NCI-H1436 treated with DMSO at 0.1 percent for 48 hours (cell line): Measurements from ENCODE around the gene GPR55.

ENCODE experiments used
- DNase-seq: peaks from one replicate; lab custom pipeline; 2025; lab: John Stamatoyannopoulos, UW

Gene GPR55

GRCh38 chr2:230879271-230879882, 45.7 kb downstream of the GPR55 start:
- DNase-seq: no peak

- DNase-seq: no peak
Observed at GRCh38 chr2:230878599-230879188, 46.3 kb downstream of the GPR55 start.

DNA sequence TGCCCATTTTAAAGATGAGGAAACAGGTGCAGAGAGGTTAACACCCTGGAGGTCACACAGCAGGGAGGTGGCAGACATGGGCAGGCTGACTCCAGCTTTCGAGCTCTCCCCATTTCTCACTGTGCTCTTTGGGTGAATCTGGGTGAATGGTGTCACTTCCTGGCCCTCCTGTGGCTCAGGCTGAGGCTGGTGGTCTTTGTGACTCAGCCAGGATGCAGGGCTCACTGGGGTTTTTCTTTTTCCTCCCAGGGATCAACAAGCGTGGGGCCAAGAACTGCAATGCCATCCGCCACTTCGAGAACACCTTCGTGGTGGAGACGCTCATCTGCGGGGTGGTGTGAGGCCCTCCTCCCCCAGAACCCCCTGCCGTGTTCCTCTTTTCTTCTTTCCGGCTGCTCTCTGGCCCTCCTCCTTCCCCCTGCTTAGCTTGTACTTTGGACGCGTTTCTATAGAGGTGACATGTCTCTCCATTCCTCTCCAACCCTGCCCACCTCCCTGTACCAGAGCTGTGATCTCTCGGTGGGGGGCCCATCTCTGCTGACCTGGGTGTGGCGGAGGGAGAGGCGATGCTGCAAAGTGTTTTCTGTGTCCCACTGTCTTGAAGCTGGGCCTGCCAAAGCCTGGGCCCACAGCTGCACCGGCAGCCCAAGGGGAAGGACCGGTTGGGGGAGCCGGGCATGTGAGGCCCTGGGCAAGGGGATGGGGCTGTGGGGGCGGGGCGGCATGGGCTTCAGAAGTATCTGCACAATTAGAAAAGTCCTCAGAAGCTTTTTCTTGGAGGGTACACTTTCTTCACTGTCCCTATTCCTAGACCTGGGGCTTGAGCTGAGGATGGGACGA, 47.1 kb downstream of the GPR55 start:
- no peak for DNase-seq

DNA sequence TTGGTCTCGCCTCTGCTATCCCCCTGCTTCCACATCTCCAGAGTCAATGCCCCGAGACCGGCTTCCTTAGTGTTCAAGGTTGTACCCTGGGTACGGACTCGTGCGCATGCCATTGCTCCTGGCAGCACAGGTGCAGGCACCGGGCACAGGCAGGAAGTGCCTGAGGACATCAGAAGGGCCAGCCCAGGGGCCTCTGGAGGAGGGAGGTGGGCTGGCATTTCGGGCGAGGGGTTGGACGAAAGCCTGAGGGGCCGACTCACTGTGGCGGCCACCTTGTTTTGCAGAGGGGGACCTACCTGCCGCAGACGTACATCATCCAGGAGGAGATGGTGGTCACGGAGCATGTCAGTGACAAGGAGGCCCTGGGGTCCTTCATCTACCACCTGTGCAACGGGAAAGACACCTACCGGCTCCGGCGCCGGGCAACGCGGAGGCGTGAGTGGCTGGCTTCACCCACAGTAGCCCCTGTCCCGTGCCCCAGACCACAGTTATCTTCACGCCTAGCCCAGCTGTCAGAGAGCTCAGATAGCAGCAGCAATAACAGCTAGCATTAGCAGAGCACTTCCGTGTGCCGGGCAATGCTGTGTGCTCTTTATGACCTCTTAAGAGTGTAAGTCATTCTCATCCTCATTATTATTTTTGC, 47.8 kb downstream of the GPR55 start:
- no peak for DNase-seq

DNA sequence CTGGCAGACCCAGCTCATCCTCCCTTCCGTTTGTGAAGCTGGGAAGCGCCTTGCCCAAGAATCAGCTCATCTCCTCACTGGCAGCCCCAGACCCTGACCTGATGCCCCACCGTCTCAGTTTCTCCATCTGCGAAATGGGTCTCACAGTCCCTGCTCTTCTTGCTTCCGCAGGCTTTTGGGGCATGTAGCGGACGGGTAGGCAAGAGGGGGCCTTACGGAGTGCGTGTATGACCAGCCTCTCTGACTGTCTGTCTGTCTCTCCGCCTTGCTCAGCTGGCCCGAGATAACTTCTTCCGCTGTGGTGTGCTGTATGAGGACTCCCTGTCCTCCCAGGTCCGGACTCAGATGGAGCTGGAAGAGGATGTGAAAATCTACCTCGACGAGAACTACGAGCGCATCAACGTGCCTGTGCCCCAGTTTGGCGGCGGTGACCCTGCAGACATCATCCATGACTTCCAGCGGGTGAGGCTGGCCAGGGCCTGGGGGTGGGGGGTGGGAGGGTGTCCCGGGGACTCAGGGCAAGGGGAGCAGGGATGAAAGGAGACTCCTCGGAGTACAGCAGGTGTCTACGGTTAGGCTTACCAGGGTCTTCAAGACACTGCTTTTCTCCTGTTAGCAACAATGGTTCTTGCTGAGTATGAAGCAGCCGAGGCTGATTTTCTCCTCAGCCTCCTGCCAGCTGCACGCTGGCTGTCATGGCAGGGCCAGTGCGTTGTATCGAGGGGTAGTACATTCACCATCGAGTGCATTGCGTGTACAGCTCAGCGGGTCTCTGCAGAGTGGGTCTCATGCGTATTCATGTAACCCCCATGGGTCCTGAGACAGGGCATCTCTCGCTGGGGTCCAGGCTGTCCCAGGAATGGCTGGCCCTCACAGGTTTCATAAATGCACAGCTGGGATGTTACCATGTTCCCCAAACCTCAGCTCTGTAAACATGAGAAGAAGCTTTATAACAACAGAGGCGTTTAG, 49.4 kb downstream of the GPR55 start:
- no peak for DNase-seq

GRCh38 chr2:230874876-230875275, 50.2 kb downstream of the GPR55 start:
- DNase-seq: no peak

DNA sequence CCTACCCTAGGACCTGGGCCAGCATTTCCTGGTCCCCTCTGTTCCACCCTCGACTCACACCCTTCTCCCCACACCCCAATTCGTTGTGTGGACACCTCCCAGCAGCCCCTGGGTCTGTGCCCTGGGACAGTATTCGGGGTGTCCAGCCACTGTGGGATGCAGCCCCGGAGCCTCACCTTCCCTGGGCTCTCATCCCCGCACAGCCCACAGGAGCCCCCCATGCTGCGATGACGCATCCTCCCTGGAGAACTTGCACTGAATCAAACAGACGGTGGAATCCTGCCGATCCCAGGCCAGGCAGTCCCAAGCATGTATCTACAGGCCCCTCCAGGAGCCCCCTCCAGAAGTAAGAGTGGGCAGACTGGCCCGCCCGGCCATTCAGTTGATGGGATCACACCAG, 50.6 kb downstream of the GPR55 start:
- DNase-seq: no peak

DNA sequence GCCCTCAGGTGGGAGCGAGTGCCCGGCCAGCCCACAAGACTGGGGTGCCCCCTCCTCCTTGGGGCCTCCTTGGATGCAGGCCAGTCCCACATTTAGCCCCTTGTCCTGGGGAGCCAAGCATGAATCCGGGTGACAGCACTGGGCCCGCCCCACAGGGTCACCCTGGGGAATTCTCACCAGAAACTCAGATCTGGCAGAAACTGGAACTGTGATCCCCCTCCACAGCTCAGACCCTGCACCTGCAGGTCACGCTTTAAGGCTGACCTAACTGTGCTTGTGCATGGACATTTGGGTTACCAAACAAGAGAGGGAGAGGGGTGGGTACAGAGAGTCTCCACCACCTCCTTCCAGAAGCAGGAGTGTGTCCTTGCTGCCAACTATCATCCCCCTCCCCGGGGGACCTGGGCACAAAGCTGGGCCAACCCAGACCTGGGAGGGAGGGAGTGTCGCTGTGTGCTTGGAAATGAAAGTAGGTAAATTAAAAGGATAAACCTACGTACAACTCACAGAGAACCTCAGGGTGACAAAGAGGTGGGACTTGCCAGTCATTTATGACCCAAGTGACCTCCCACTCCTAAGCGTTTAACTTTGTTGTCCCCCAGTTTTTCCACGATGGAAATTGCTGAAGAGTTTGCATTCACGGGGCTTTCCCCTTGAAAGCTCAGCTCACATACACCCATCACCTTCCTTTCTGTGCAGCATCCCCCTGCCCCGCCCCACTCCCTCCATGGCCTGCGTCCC, 51.2 kb downstream of the GPR55 start:
- no peak for DNase-seq

DNA sequence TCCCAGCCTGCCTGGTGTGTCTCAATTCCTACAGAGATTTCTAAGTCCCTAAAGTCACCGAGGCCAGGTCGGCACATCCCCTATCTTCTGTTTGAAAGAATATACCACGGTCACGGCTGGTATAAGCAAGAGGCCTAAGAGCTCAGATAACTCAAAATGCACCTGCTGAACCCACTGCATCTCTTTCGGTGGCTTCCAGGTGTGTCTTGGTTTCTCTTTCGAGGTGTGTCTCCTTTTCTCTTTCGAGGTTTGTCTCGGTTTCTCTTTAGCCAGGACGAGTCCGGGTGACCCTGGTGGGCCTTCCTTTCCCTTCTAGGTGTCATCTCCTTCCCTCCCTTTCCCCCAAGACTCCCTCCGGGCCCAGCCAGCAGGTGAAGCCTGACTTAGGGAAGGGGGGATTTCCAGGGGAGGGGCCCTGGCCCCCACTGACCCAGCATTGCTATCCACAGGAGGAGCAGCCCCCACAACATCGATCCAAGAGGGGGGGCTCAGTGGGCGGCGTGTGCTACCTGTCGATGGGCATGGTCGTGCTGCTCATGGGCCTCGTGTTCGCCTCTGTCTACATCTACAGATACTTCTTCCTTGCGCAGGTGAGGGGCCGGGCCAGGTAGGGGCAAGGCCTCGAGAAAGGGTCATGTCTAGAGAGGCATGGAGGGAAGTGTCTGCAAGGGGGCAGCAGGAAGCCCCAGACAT, 51.9 kb downstream of the GPR55 start:
- DNase-seq: no peak

DNA sequence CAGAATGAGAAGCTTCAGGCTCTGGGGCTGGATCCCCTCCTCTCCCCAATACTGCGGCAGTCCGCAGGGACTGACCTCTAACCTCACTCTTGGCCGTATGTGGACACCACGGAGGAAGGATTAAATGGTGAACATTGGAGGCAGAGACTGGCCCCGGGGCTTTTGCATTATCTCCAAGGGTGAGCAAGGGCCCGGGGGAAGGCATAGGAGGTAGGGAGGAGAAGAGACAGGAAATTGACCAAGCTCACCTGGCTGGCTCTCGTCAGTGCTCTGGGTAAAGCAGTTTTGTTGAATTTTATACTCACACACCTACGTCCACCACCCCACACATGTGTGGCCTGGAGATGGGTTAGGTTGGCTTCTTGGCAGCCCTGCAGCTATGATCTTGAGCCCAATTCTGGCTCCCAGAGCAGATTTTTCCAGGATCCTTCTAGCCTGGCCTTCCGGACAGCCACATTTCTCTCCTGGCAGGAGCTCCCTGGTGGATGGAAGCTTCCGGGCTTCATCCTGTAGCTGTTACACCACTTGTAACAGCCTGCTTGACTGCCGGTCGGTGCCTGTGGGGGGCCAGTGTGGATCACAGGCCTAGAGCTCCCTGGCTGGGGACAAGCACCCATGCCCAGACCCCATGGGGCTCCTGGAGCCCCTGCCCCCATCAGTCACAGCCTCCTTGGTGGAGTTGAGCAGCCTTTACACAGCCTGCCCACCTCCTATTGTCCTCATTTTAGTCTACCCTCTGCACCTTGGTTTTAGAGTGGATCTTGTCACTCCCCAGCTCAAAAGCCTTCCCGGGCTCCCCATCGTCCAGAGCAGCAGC, 52.7 kb downstream of the GPR55 start:
- DNase-seq: no peak

DNA sequence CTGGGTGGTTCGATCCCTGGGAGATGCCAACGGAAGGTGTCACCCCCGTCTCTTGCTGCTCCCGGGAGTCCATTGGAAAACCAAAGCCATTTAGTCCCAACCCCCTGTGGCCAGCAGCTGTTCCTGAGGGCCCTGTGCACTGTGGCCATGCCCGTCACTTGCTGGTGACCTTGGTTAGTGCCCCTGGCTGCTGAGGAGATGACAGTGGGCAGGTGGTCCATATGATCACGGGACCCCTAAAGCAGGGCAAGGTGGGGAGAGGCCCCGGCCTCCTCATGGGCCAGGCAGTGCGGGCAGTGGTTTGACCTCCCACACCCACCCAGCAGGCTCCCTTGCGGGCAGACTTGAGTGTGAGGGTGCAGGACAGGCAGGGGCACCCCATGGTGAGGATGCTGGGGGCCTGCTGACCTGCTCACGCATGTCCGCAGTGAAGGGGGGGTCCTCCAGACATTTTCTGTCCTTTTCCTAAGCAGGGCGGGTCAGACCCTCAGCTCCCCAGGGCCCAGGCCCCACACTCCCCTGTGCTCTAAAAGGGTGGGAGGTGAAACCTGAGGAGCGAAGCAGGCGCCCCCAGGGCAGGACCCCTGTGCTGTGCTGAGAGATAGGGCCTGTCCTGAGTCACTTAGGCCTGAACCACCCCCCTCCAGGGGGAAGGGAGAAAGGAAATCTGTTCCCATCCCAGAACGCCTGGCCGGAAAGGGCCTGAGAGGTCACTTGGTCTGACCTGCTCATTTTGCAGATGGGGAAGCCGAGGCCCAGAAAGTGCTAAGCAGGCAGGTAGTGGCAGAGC, 53.5 kb downstream of the GPR55 start:
- DNase-seq: no peak

GRCh38 chr2:230870544-230871360, 54.3 kb downstream of the GPR55 start:
- DNase-seq: no peak

DNA sequence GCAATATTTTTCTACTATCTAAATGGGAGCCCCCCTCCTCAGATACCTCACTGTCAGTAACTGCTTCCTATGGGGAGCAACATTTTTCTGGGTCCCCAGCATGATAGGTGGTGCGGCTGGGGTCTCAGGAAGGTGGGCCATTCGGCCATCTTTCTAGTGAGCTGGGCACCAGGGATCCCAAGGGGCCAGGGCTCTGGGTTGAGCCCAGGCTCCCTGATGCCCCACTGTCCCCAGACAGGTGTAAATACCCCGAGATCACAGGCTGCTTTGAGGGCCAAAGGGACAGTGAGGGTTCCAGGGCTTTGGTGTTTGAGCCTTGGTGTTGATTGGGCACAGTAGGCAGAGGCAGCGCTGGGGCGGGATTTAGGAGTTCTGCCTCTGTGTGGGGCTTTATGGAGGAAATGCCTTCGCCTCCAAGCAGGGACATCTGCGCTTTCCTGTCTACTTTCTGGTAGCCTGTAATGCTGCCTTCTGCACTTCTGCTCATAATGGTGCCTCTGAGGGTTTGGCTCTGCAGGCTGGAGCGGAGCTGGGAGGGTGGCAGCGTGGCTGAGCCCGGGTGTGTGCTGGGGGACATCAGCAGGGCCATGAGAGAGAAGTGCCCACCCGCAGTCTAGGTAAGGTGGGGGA, 55.0 kb downstream of the GPR55 start:
- no peak for DNase-seq

DNA sequence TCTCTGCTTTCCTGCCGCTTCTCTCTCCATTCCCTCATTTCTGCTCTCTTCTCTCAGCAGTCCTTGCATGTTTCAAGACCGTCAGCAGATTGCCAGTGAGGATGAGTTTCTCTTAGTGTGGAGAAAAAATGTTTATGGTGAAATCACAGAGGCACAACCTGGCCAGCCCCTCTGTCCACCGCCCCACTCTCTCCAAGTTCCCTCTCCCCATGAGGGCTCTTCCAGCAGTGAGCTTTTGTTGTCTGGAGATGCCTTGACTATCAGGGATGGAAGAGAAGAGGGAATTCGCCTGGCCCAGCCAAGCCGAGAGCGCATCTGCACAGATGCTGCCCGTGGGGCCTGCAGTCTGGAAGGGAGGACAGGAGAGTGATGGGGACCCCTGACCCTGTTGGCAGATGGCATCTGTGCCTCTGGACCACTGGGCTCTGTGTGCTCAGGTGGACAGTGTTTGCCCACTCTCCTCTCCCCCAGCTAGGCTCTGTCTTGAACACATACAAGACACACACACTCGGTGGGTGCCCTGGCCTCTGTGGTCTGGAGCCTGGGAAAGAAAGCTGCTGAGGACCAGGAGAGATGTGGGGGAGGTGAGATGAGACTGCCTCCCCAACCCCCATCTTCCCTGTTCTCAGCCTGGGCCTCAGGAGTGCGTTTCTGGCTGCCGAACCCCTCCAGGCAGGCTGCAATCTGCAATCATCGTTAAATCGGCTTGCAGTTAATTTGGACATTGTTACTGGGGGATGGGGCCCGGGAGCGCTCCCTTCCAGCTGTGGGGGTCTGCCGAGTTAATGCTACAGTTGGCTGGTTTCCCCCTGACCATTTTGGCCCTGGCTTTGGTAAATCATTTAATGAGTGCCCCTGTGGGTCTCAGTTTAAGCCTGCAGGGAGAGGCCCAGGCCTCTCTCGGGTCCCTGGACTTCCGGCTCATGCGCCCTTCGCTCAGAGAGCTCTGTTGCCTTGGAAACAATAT, 55.8 kb downstream of the GPR55 start:
- no peak for DNase-seq

- no peak for DNase-seq
Observed at GRCh38 chr2:230868161-230868946, 56.7 kb downstream of the GPR55 start.
